ENCODE data around the gene LAMA2.

LAMA2 gene

GRCh38 chr6:129263176-129263575, 380.2 kb downstream of the LAMA2 start:
- no peak for DNase-seq (ENCODE audit: low spot score)

GRCh38 chr6:129264480-129265045, 381.6 kb downstream of the LAMA2 start:
- DNase-seq (ENCODE audit: low spot score) = no peak

DNA sequence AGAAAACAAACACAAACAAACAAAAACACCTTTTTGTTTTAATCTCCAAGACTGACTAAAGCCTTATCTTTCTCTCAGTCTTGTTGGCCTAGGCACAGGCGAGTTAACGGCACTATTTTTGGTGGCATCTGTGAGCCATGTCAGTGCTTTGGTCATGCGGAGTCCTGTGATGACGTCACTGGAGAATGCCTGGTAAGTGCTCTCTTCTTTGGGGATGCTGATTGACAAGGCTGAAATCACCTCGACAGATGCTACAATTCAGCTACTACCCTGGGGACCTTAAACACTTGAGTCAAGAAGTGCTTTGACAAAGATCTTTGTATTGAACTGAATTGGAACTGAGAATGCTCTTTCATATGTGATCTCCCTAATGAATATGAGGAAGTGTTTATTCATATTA, 384.1 kb downstream of the LAMA2 start:
- DNase-seq (ENCODE audit: low spot score) = no peak

DNA sequence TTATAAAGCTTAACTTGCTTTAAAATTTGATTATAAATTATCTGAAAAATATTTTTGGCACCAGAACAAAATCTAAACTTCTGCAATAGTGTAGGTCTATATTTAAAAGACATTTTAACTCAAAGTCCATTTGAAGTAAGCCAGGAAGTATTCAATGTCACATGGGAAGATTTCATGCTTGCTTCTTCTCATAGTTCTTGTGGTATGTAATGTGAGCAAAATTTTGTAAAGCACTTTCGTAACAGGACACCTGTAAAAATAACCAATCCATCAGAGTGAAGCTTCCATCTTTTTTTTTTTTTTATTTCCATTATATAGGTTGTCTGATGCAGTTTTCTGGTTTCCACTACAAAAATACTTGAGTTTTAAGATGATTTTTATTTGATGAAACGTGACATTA, 386.1 kb downstream of the LAMA2 start:
- DNase-seq (ENCODE audit: low spot score) = no peak

GRCh38 chr6:129269891-129270290, 387.0 kb downstream of the LAMA2 start:
- DNase-seq (ENCODE audit: low spot score) = no peak

DNA sequence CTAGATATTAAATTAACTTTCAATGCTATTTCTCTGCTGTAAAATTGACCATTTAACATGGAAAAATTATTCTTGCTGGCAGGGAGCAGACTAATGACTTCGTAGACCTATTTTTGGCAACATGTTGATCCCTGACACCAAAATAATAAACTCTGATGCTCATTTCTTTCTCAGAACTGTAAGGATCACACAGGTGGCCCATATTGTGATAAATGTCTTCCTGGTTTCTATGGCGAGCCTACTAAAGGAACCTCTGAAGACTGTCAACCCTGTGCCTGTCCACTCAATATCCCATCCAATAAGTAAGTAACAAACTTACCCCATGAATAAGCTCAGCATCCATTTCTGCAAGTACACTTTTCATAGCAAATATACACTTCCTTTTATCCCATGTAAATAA, 387.5 kb downstream of the LAMA2 start:
- DNase-seq (ENCODE audit: low spot score) = no peak

DNA sequence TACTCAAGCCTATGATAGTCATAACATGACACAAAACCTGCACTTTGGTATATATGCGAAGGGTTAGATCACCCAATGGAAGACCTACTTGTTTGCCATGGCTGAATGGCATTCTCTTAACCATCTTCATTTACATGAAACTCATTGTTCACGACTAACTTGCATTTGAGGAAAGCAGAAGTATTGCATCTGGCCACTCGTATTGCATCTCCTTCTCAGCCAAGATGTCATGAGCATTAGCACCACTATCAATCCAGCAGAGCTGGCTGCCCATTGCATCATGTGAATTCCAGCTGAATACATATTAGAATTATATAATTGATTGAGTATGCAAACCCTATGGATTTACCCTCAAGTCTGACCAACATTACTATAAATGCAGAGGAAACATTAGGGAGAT, 390.2 kb downstream of the LAMA2 start:
- DNase-seq (ENCODE audit: low spot score) = no peak

GRCh38 chr6:129276461-129276860, 393.5 kb downstream of the LAMA2 start:
- no peak for DNase-seq (ENCODE audit: low spot score)

- DNase-seq (ENCODE audit: low spot score) = no peak
Observed at GRCh38 chr6:129276986-129277385, 394.0 kb downstream of the LAMA2 start.

- no peak for DNase-seq (ENCODE audit: low spot score)
Observed at GRCh38 chr6:129279343-129280292, 396.7 kb downstream of the LAMA2 start.

- no peak for DNase-seq (ENCODE audit: low spot score)
Observed at GRCh38 chr6:129280293-129280644, 397.3 kb downstream of the LAMA2 start.

DNA sequence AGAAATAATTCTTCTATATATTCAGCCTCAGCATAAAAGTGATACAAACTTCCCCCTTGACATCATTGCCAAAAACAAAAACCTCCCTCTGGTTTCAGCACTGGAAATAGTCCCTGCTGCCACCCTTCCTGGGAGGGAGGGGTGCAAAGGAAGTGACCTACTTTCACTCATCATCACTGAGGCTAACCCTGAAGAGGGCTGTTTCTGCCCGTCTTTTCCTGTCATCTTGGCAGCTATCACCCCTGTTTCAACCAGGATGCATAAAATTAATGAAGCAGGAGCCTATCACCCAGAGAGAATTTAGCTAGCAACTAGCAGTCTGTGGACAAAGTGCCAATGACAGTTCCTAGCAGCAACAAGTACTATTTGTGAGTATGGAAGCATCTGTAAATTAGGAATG, 397.8 kb downstream of the LAMA2 start:
- no peak for DNase-seq (ENCODE audit: low spot score)

DNA sequence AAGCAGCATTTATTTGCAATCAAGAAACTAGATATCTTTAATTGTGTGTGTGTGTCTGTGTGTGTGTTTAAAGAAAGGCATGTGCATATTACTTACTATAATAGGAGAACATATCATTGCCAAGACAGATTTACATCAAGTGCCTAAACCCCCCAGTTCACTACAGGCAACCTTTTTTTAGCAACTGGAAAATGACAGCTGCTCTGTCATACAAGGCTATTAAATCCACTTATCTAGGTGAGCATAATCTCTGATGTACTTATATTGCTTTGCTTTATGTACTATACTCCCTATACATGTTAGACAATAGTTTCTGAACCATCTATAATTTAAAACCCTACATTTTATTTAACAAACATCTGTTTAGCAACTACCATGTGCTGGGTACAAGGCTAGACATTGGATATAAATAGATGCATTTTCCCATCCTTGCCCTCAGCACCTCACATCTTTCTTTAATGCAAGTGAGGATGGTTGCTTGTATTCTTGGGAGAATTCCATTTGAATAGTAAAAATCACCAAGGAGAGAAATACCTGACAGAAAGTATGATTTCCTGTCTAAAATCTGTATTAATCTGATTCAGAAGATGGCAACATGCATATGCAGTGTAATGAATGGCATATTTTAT, 398.3 kb downstream of the LAMA2 start:
- DNase-seq (ENCODE audit: low spot score) = no peak

DNA sequence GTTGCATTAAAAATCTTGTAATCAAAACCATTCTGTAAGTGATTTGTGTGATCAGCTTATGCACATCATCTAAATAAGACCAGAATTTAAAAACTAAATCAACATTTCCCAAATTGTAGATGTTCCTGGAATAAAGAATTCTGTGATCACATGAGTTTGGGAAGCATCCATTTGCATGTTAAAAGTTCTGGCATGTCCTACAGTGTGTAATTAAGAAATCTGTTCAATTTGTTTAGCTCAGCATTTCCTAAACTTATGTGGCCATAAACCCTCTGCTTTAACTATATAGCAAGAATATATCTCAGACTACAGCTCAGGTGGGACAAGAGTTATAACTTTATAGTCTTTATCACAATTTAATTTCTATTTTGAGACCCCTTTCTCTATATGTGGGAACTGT, 399.1 kb downstream of the LAMA2 start:
- DNase-seq (ENCODE audit: low spot score) = no peak

DNA sequence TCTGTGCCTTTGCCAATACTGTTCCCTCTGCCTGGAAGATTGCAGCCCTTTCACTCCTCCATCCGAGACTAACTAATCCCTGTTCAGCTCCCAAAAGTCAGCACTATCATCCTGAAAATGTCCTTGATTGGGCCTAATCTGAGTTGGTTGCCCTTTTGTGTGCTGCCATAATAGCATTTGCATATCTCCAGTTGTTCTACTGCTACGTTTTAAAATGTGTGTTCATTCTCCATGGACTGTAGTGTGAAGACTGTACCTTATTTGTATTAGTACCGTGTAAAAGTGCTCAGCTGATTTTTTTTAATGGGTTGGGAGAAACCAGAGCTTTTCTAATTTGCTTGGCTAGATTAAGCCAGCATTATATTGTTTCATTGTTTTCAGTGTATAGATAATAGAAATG, 401.3 kb downstream of the LAMA2 start:
- no peak for DNase-seq (ENCODE audit: low spot score)

GRCh38 chr6:129287231-129288177, 404.6 kb downstream of the LAMA2 start:
- no peak for DNase-seq (ENCODE audit: low spot score)

DNA sequence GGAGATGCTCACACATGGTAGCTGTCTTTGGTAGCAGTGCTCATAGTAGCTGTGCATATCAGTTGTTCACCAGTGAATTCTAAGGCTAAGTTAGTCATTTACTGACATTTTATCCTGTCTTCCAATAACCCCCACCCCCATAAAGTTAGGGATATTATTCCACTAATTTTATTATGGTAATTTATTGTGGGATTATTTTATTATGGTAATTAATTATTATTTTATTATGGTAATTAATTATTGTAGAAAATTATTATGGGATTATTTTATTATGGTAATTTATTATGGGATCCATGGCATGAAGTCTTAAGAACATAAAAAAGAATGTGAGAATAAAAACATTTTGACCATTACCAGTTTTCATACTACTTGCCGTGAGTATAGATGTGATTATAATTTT, 406.5 kb downstream of the LAMA2 start:
- no peak for DNase-seq (ENCODE audit: low spot score)

DNA sequence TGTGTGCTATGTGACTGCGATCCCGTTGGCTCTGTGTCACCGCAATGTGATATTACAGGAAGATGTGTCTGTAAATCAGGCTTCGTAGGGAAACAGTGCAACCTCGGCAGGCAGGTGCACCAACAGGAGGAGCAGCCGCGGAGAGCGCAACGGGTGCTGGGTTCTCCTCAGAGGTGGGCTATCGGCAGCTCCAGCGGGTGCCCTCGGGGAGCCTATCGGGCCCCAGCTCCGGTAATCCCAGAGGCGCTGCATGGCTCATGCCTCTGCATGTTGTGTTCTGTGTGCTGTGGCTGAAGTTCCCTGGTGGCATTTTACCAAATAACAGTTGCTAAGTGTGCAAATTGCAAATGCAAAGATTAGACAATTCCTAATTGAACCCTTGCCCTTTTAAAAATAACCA, 409.9 kb downstream of the LAMA2 start:
- DNase-seq (ENCODE audit: low spot score) = no peak

DNA sequence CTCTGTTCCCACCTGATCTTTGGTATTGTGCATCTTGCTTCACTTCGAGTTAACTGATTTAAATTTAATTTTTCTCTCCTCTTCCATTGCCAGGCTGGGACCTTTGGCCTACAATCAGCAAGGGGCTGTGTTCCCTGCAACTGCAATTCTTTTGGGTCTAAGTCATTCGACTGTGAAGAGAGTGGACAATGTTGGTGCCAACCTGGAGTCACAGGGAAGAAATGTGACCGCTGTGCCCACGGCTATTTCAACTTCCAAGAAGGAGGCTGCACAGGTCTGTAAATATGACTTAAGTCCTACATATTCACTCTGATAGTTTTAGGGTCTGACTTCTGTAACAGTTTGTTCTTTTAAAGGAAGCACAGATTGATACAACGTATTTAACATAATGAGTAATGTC, 414.7 kb downstream of the LAMA2 start:
- DNase-seq (ENCODE audit: low spot score) = no peak

- no peak for DNase-seq (ENCODE audit: low spot score)
Observed at GRCh38 chr6:129302671-129303070, 419.7 kb downstream of the LAMA2 start.

GRCh38 chr6:129306826-129307225, 423.9 kb downstream of the LAMA2 start:
- no peak for DNase-seq (ENCODE audit: low spot score)

DNA sequence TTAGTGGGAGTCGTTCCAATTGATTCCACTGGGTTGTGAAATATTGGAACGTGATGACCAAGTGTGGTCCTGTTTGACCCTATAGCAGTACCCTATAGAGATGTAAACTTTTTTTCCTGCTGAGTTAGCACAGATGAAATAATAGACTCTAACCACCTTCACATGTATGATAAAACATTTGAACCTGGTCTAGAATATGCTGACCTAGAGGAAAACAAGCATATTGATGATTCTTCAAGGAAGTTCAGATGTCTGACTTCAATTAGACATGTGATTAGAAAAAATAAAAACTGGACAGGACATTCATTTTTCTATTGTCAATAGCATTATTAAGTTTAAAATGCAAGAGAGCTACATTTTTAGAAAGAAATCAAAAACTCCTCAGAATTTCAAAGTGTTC, 424.9 kb downstream of the LAMA2 start:
- no peak for DNase-seq (ENCODE audit: low spot score)

All from COLO829 (cell line).